Lung microvascular endothelial cell (primary cell): ENCODE results near the gene ITPR2. TPM values are rescaled to one million over a fixed set of nuclear protein-coding genes. Genes with fewer than 3 reads are reported as not detected.
A peak's percentile ranks its signal among the peaks of the same experiment; 100 is the strongest.
"Not testable (repeated sequence)": the region's sequence is repeated elsewhere in the genome, so short reads cannot be mapped to it uniquely, and the experiment has no call there.

ENCODE experiments used
- DNase-seq, 2 donors: peaks; one replicate each; pipeline versions ENCODE4 v3.0.0 to v3.0.0-alpha.2; 2010; ENCODE audit warnings: low read depth in 2 of 2
- total RNA-seq: library from RNA; depleted of rRNA; stranded (reverse); fragments of >200 nt; gene quantifications from 2 replicates; pipeline ENCODE4 v1.2.1, GENCODE V29; 2014

The ITPR2 gene
- total RNA-seq, 1 donor from 2014 or later = 14.5 TPM

GRCh38 chr12:26791301-26791791 is 41.6 kb downstream of the ITPR2 start:
- DNase-seq = peak in 1 of 2 donors; percentile 18

- peak in 1 of 2 donors; percentile 26 for DNase-seq
Observed at GRCh38 chr12:26790645-26790994, 42.4 kb downstream of the ITPR2 start.

GRCh38 chr12:26789731-26790644 is 43.0 kb downstream of the ITPR2 start:
- peak in 1 of 2 donors; percentile 68 for DNase-seq

GRCh38 chr12:26786865-26787514 is 46.0 kb downstream of the ITPR2 start:
- peak; percentile 77 to 83 for DNase-seq

GRCh38 chr12:26786491-26786864 is 46.5 kb downstream of the ITPR2 start:
- no peak for DNase-seq

GRCh38 chr12:26783816-26784379 is 49.1 kb downstream of the ITPR2 start:
- peak in 1 of 2 donors; percentile 69 for DNase-seq

GRCh38 chr12:26783131-26783526 is 49.9 kb downstream of the ITPR2 start:
- no peak for DNase-seq

GRCh38 chr12:26782372-26783130 is 50.4 kb downstream of the ITPR2 start:
- DNase-seq = no peak

- DNase-seq = not testable (repeated sequence)
Observed at GRCh38 chr12:26780656-26781055, 52.3 kb downstream of the ITPR2 start.

GRCh38 chr12:26778173-26778775 is 54.7 kb downstream of the ITPR2 start:
- DNase-seq = not testable (repeated sequence)

GRCh38 chr12:26777236-26777635 is 55.8 kb downstream of the ITPR2 start:
- no peak for DNase-seq

- DNase-seq = not testable (repeated sequence)
Observed at GRCh38 chr12:26775991-26776390, 57.0 kb downstream of the ITPR2 start.

- DNase-seq = no peak
Observed at GRCh38 chr12:26773313-26774104, 59.5 kb downstream of the ITPR2 start.

- no peak for DNase-seq
Observed at GRCh38 chr12:26771861-26772260, 61.1 kb downstream of the ITPR2 start.

GRCh38 chr12:26770239-26771070 is 62.5 kb downstream of the ITPR2 start:
- DNase-seq = no peak

- DNase-seq = peak in 1 of 2 donors; percentile 77
Observed at GRCh38 chr12:26769611-26770010, 63.4 kb downstream of the ITPR2 start.

GRCh38 chr12:26768611-26769603 is 64.1 kb downstream of the ITPR2 start:
- DNase-seq = no peak

- no peak for DNase-seq
Observed at GRCh38 chr12:26767865-26768264, 65.1 kb downstream of the ITPR2 start.
